HEK293 (cell line): ENCODE measurements around the gene CUL7.

ENCODE experiments used
- GLIS1 ChIP-seq: fragments of 450-650 bp; formaldehyde crosslinking; IDR thresholded peaks from 2 replicates; pipeline ENCODE4 v1.5.1; 2016; ENCODE audit warnings: missing biosample characterization, missing genetic modification characterization
- SALL2 ChIP-seq: fragments of 450-650 bp; formaldehyde crosslinking; IDR thresholded peaks from 2 replicates; pipeline ENCODE4 v1.5.0; 2017; ENCODE audit warnings: missing biosample characterization, mild to moderate bottlenecking, missing genetic modification characterization, borderline replicate concordance
- SP7 ChIP-seq: fragments of 450-650 bp; formaldehyde crosslinking; IDR thresholded peaks from 2 replicates; pipeline ENCODE4 v1.5.1; 2016; ENCODE audit warnings: missing biosample characterization, missing genetic modification characterization
- WT1 ChIP-seq: fragments of 450-650 bp; formaldehyde crosslinking; IDR thresholded peaks from 2 replicates; pipeline ENCODE4 v1.5.1; 2016; ENCODE audit warnings: missing biosample characterization, missing genetic modification characterization
- YY2 ChIP-seq: fragments of 450-650 bp; formaldehyde crosslinking; IDR thresholded peaks from 2 replicates; pipeline ENCODE4 v1.5.1; 2016; ENCODE audit warnings: missing biosample characterization, missing genetic modification characterization
- ZFP3 ChIP-seq: fragments of 450-650 bp; formaldehyde crosslinking; IDR thresholded peaks from 2 replicates; pipeline ENCODE4 v1.5.1; 2016; ENCODE audit warnings: low read depth, missing biosample characterization, missing genetic modification characterization
- ZNF155 ChIP-seq: fragments of 450-650 bp; formaldehyde crosslinking; IDR thresholded peaks from 2 replicates; pipeline ENCODE4 v1.5.1; 2016; ENCODE audit warnings: missing biosample characterization, missing genetic modification characterization
- ZNF292 ChIP-seq: fragments of 450-650 bp; formaldehyde crosslinking; IDR thresholded peaks from 2 replicates; pipeline ENCODE4 v1.5.1; 2016; ENCODE audit warnings: low read depth, missing biosample characterization, missing genetic modification characterization, borderline replicate concordance
- ZNF354C ChIP-seq: fragments of 450-650 bp; formaldehyde crosslinking; IDR thresholded peaks from 2 replicates; pipeline ENCODE4 v1.5.1; 2016; ENCODE audit warnings: missing biosample characterization, missing genetic modification characterization, low read depth, borderline replicate concordance
- ZNF433 ChIP-seq: fragments of 450-650 bp; formaldehyde crosslinking; IDR thresholded peaks from 2 replicates; pipeline ENCODE4 v1.5.1; 2016; ENCODE audit warnings: missing biosample characterization, missing genetic modification characterization, low read depth
- ZNF473 ChIP-seq: fragments of 450-650 bp; formaldehyde crosslinking; IDR thresholded peaks from 2 replicates; pipeline ENCODE4 v1.5.1; 2017; ENCODE audit warnings: missing biosample characterization, missing genetic modification characterization
- ZNF48 ChIP-seq: fragments of 450-650 bp; formaldehyde crosslinking; IDR thresholded peaks from 2 replicates; pipeline ENCODE4 v1.5.1; 2016; ENCODE audit warnings: missing biosample characterization, missing genetic modification characterization
- ZNF549 ChIP-seq: fragments of 450-650 bp; IDR thresholded peaks from 2 replicates; pipeline ENCODE4 v1.5.1; 2018; ENCODE audit warnings: missing biosample characterization, missing genetic modification characterization, mild to moderate bottlenecking, inconsistent platforms, moderate library complexity
- ZNF555 ChIP-seq: fragments of 450-650 bp; formaldehyde crosslinking; conservative IDR thresholded peaks from 2 replicates; pipeline ENCODE4 v1.5.1; 2017; ENCODE audit warnings: missing biosample characterization, mild to moderate bottlenecking, missing genetic modification characterization, inconsistent platforms
- ZNF747 ChIP-seq: fragments of 450-650 bp; formaldehyde crosslinking; IDR thresholded peaks from 2 replicates; pipeline ENCODE4 v1.5.1; 2016; ENCODE audit warnings: missing biosample characterization, missing genetic modification characterization
- ZNF791 ChIP-seq: fragments of 450-650 bp; formaldehyde crosslinking; IDR thresholded peaks from 2 replicates; pipeline ENCODE4 v1.5.1; 2016; ENCODE audit warnings: missing biosample characterization, missing genetic modification characterization
- ZSCAN16 ChIP-seq: fragments of 450-650 bp; formaldehyde crosslinking; IDR thresholded peaks from 2 replicates; pipeline ENCODE4 v1.5.1; 2016; ENCODE audit warnings: missing biosample characterization, missing genetic modification characterization
- TF ChIP-seq, protein P1 (sequence below): fragments of 450-650 bp; formaldehyde crosslinking; IDR thresholded peaks from 2 replicates; pipeline ENCODE4 v1.5.1; 2016; ENCODE audit warnings: missing biosample characterization, missing genetic modification characterization, low read depth
- TF ChIP-seq, protein P2 (sequence below): fragments of 450-650 bp; formaldehyde crosslinking; IDR thresholded peaks from 2 replicates; pipeline ENCODE4 v1.5.1; 2017; ENCODE audit warnings: missing biosample characterization, missing genetic modification characterization
- TF ChIP-seq, protein P3 (sequence below): fragments of 450-650 bp; formaldehyde crosslinking; IDR thresholded peaks from 2 replicates; pipeline ENCODE4 v1.5.1; 2016; ENCODE audit warnings: missing biosample characterization, missing genetic modification characterization
- TF ChIP-seq, protein P4 (sequence below): fragments of 450-650 bp; formaldehyde crosslinking; IDR thresholded peaks from 2 replicates; pipeline ENCODE4 v1.5.1; 2016; ENCODE audit warnings: missing biosample characterization, missing genetic modification characterization
- TF ChIP-seq, protein P5 (sequence below): fragments of 450-650 bp; formaldehyde crosslinking; conservative IDR thresholded peaks from 2 replicates; pipeline ENCODE4 v1.5.1; 2016; ENCODE audit warnings: low read depth, missing biosample characterization, missing genetic modification characterization
- TF ChIP-seq, protein P6 (sequence below): fragments of 450-650 bp; formaldehyde crosslinking; IDR thresholded peaks from 2 replicates; pipeline ENCODE4 v1.5.1; 2016; ENCODE audit warnings: missing biosample characterization, missing genetic modification characterization
- TF ChIP-seq, protein P7 (sequence below): fragments of 450-650 bp; formaldehyde crosslinking; optimal IDR thresholded peaks from 2 replicates; pipeline ENCODE3; 2016; ENCODE audit warnings: missing biosample characterization, mild to moderate bottlenecking, missing genetic modification characterization

The CUL7 gene

DNA sequence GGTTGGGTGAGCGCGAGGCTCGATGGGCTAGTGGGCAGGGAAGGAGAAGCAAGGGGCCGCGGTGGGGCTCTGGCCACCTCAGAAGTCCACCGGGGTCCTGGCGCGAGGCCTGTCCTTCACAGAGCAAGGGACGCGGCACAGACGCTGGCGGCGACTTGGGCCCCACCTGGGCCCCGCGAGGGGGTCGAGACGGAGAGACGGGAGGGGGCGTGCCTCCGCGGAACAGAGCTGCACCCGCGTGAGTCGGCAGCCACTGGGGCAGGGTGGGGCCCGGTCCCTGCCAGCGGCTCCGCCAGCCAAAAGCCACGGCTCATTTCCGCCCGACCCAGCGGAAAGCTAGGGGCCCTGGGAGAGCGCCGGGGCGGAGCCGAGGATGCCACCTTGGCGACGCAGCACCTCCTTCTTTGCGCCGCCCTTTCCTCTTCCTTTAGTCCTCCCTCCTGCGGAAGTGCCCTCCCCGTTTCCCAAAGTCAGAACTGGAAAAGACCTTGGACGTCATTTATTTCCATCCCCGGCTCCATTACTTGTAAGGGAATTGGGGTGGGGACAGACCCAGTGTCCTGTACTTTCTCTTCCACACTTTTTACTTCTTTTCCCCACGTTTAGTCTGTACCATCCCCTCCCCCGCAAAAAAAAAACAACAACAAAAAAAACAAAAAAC, at the start of gene CUL7 (continued):
- TF ChIP-seq, protein P1, sequence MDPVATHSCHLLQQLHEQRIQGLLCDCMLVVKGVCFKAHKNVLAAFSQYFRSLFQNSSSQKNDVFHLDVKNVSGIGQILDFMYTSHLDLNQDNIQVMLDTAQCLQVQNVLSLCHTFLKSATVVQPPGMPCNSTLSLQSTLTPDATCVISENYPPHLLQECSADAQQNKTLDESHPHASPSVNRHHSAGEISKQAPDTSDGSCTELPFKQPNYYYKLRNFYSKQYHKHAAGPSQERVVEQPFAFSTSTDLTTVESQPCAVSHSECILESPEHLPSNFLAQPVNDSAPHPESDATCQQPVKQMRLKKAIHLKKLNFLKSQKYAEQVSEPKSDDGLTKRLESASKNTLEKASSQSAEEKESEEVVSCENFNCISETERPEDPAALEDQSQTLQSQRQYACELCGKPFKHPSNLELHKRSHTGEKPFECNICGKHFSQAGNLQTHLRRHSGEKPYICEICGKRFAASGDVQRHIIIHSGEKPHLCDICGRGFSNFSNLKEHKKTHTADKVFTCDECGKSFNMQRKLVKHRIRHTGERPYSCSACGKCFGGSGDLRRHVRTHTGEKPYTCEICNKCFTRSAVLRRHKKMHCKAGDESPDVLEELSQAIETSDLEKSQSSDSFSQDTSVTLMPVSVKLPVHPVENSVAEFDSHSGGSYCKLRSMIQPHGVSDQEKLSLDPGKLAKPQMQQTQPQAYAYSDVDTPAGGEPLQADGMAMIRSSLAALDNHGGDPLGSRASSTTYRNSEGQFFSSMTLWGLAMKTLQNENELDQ, result no peak
- TF ChIP-seq WT1 (no peak), ZNF747 (tag by site-specific recombination) (no peak), ZNF354C (no peak), SALL2 (tag by site-specific recombination) (no peak), YY2 (no peak), ZNF155 (no peak), ZNF473 (tag by site-specific recombination) (no peak), ZFP3 (tag by site-specific recombination) (no peak), ZNF433 (tag by site-specific recombination) (no peak), ZNF48 (tag by site-specific recombination) (no peak), ZNF555 (tag by site-specific recombination) (no peak), SP7 (tag by site-specific recombination) (peak; percentile 78), ZNF292 (tag by site-specific recombination) (no peak), ZNF791 (no peak), GLIS1 (tag by site-specific recombination) (peak; percentile 86), ZNF549 (tag by site-specific recombination) (no peak), ZSCAN16 (tag by site-specific recombination) (peak; percentile 15; the same call in 1 of the 2 replicates)
- TF ChIP-seq, protein P2, sequence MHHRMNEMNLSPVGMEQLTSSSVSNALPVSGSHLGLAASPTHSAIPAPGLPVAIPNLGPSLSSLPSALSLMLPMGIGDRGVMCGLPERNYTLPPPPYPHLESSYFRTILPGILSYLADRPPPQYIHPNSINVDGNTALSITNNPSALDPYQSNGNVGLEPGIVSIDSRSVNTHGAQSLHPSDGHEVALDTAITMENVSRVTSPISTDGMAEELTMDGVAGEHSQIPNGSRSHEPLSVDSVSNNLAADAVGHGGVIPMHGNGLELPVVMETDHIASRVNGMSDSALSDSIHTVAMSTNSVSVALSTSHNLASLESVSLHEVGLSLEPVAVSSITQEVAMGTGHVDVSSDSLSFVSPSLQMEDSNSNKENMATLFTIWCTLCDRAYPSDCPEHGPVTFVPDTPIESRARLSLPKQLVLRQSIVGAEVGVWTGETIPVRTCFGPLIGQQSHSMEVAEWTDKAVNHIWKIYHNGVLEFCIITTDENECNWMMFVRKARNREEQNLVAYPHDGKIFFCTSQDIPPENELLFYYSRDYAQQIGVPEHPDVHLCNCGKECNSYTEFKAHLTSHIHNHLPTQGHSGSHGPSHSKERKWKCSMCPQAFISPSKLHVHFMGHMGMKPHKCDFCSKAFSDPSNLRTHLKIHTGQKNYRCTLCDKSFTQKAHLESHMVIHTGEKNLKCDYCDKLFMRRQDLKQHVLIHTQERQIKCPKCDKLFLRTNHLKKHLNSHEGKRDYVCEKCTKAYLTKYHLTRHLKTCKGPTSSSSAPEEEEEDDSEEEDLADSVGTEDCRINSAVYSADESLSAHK, result no peak
- TF ChIP-seq, protein P3, sequence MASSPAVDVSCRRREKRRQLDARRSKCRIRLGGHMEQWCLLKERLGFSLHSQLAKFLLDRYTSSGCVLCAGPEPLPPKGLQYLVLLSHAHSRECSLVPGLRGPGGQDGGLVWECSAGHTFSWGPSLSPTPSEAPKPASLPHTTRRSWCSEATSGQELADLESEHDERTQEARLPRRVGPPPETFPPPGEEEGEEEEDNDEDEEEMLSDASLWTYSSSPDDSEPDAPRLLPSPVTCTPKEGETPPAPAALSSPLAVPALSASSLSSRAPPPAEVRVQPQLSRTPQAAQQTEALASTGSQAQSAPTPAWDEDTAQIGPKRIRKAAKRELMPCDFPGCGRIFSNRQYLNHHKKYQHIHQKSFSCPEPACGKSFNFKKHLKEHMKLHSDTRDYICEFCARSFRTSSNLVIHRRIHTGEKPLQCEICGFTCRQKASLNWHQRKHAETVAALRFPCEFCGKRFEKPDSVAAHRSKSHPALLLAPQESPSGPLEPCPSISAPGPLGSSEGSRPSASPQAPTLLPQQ (tag by site-specific recombination), result peak; percentile 100
- TF ChIP-seq, protein P4, sequence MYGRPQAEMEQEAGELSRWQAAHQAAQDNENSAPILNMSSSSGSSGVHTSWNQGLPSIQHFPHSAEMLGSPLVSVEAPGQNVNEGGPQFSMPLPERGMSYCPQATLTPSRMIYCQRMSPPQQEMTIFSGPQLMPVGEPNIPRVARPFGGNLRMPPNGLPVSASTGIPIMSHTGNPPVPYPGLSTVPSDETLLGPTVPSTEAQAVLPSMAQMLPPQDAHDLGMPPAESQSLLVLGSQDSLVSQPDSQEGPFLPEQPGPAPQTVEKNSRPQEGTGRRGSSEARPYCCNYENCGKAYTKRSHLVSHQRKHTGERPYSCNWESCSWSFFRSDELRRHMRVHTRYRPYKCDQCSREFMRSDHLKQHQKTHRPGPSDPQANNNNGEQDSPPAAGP (tag by site-specific recombination), result peak; percentile 59
- TF ChIP-seq, protein P5, sequence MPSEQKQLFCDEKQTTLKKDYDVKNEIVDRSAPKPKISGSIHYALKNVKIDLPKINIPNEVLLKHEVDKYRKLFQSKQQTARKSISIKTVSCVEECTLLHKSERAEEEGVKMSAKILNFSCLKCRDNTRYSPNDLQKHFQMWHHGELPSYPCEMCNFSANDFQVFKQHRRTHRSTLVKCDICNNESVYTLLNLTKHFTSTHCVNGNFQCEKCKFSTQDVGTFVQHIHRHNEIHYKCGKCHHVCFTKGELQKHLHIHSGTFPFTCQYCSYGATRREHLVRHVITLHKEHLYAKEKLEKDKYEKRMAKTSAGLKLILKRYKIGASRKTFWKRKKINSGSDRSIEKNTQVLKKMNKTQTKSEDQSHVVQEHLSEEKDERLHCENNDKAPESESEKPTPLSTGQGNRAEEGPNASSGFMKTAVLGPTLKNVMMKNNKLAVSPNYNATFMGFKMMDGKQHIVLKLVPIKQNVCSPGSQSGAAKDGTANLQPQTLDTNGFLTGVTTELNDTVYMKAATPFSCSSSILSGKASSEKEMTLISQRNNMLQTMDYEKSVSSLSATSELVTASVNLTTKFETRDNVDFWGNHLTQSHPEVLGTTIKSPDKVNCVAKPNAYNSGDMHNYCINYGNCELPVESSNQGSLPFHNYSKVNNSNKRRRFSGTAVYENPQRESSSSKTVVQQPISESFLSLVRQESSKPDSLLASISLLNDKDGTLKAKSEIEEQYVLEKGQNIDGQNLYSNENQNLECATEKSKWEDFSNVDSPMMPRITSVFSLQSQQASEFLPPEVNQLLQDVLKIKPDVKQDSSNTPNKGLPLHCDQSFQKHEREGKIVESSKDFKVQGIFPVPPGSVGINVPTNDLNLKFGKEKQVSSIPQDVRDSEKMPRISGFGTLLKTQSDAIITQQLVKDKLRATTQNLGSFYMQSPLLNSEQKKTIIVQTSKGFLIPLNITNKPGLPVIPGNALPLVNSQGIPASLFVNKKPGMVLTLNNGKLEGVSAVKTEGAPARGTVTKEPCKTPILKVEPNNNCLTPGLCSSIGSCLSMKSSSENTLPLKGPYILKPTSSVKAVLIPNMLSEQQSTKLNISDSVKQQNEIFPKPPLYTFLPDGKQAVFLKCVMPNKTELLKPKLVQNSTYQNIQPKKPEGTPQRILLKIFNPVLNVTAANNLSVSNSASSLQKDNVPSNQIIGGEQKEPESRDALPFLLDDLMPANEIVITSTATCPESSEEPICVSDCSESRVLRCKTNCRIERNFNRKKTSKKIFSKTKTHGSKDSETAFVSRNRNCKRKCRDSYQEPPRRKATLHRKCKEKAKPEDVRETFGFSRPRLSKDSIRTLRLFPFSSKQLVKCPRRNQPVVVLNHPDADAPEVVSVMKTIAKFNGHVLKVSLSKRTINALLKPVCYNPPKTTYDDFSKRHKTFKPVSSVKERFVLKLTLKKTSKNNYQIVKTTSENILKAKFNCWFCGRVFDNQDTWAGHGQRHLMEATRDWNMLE (tag by site-specific recombination), result peak; percentile 77
- TF ChIP-seq, protein P6, sequence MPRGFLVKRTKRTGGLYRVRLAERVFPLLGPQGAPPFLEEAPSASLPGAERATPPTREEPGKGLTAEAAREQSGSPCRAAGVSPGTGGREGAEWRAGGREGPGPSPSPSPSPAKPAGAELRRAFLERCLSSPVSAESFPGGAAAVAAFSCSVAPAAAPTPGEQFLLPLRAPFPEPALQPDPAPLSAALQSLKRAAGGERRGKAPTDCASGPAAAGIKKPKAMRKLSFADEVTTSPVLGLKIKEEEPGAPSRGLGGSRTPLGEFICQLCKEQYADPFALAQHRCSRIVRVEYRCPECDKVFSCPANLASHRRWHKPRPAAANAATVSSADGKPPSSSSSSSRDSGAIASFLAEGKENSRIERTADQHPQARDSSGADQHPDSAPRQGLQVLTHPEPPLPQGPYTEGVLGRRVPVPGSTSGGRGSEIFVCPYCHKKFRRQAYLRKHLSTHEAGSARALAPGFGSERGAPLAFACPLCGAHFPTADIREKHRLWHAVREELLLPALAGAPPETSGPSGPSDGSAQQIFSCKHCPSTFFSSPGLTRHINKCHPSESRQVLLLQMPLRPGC, result 0 out of 2 replicates have a peak, but pooled peaks have one; percentile 33
- TF ChIP-seq, protein P7, sequence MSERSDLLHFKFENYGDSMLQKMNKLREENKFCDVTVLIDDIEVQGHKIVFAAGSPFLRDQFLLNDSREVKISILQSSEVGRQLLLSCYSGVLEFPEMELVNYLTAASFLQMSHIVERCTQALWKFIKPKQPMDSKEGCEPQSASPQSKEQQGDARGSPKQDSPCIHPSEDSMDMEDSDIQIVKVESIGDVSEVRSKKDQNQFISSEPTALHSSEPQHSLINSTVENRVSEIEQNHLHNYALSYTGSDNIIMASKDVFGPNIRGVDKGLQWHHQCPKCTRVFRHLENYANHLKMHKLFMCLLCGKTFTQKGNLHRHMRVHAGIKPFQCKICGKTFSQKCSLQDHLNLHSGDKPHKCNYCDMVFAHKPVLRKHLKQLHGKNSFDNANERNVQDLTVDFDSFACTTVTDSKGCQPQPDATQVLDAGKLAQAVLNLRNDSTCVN, result peak; percentile 60
